ENCODE measurements around the gene GLP1R. TPM values are rescaled to one million over a fixed set of nuclear protein-coding genes. Genes with fewer than 3 reads are reported as not detected.

GLP1R gene
- total RNA-seq, 1 experiment from 2014 or later, result not detected

DNA sequence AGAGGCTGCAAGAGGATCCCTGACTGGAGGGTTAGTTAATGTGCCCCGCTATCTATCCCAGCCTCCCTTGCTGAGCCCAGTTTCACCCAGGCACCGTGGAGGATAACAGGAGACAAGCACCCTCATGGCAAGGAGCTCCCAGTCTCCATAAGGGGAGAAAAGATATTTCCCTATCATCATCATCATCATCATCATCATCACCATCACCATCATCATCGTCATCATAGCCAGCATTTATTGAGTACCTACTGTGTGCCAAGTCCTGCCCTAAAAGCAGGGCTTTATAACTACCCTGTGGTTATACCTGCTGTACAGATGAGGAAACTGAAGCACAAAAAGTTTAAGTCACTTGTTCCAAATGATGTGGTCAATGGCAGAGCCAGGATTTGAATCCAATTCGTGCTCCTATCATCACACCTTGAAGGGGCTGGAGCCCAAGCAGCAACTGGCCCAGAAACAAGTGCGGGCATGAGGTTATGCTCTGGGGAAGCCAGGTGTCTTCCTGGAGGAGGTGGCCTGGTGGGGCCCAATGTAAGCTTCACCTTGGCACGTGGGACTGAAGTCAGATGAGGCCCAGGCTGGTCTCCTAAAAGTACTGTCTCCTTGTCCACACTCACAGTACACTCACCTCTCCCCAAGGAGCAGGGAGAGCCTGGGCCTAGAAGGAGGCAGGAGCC lies 10.0 kb downstream of the GLP1R start:
- peaks cover 16% of the 10 kb centered on the region for H3K27me3 ChIP-seq (ENCODE audit: insufficient read depth, low read length)
- TF ChIP-seq ELF1 (IDR thresholded peaks at IDR 0.05; ENCODE audit: borderline replicate concordance, low read depth) (no peak), POLR2AphosphoS5 (IDR thresholded peaks at IDR 0.05; ENCODE audit: low read depth, low read length) (no peak), YY1 (IDR thresholded peaks at IDR 0.05; ENCODE audit: extremely low read depth, insufficient replicate concordance, low read depth, low read length) (no peak), ATF3 (IDR thresholded peaks at IDR 0.05) (no peak), CEBPB (IDR thresholded peaks at IDR 0.05; ENCODE audit: low read depth) (no peak), FOSL1 (IDR thresholded peaks at IDR 0.05; ENCODE audit: low read depth) (no peak), SP1 (IDR thresholded peaks at IDR 0.05; ENCODE audit: low read depth) (no peak), RAD21 (IDR thresholded peaks at IDR 0.05; ENCODE audit: low read depth) (no peak), ZNF274 (IDR thresholded peaks at IDR 0.05; ENCODE audit: low read depth, low read length) (no peak), CTCF (IDR thresholded peaks at IDR 0.05 in 2 of 3, conservative IDR thresholded peaks at IDR 0.05 in 1 of 3; ENCODE audit: borderline replicate concordance in 1 of 3, insufficient read depth in 1 of 3, low read depth in 2 of 3, low read length in 2 of 3) (no peak), ZFX (IDR thresholded peaks at IDR 0.05) (no peak), JUND (IDR thresholded peaks at IDR 0.05) (no peak), EZH2phosphoT487 (IDR thresholded peaks at IDR 0.05; ENCODE audit: borderline replicate concordance) (no peak), POLR2A (IDR thresholded peaks at IDR 0.05; ENCODE audit: borderline replicate concordance, extremely low read depth, insufficient read depth, insufficient read length) (no peak), SIN3A (IDR thresholded peaks at IDR 0.05; ENCODE audit: low read depth) (no peak), CBX3 (IDR thresholded peaks at IDR 0.05; ENCODE audit: low read depth) (no peak), ZBTB33 (IDR thresholded peaks at IDR 0.05; ENCODE audit: extremely low read depth, insufficient replicate concordance, low read length) (no peak)
- TF ChIP-seq, protein P1, sequence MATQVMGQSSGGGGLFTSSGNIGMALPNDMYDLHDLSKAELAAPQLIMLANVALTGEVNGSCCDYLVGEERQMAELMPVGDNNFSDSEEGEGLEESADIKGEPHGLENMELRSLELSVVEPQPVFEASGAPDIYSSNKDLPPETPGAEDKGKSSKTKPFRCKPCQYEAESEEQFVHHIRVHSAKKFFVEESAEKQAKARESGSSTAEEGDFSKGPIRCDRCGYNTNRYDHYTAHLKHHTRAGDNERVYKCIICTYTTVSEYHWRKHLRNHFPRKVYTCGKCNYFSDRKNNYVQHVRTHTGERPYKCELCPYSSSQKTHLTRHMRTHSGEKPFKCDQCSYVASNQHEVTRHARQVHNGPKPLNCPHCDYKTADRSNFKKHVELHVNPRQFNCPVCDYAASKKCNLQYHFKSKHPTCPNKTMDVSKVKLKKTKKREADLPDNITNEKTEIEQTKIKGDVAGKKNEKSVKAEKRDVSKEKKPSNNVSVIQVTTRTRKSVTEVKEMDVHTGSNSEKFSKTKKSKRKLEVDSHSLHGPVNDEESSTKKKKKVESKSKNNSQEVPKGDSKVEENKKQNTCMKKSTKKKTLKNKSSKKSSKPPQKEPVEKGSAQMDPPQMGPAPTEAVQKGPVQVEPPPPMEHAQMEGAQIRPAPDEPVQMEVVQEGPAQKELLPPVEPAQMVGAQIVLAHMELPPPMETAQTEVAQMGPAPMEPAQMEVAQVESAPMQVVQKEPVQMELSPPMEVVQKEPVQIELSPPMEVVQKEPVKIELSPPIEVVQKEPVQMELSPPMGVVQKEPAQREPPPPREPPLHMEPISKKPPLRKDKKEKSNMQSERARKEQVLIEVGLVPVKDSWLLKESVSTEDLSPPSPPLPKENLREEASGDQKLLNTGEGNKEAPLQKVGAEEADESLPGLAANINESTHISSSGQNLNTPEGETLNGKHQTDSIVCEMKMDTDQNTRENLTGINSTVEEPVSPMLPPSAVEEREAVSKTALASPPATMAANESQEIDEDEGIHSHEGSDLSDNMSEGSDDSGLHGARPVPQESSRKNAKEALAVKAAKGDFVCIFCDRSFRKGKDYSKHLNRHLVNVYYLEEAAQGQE (IDR thresholded peaks at IDR 0.05; ENCODE audit: low read depth), result no peak
- DNase-seq (ENCODE audit: low read depth, low spot score), result no peak
- POLR2A ChIA-PET, result no interaction called here
- H3K27ac ChIP-seq (ENCODE audit: low read depth, low read length), result no peak overlapping the region
- H3K9me3 ChIP-seq (ENCODE audit: control insufficient read depth in 1 of 2, insufficient read depth in 1 of 2, low read depth in 1 of 2, low read length in 2 of 2), result no peaks in the 10 kb centered on the region
- RAD21 ChIA-PET (ENCODE audit: low non-redundant PET in 1 of 2, low total read pairs in 2 of 2, uncharacterized antibody in 2 of 2, unreplicated experiment in 2 of 2), result no interaction called here
- no peaks in the 10 kb centered on the region for H4K20me1 ChIP-seq (ENCODE audit: insufficient read depth)
- H3K79me2 ChIP-seq (ENCODE audit: insufficient read depth, low read length), result no peaks in the 10 kb centered on the region
- no peak overlapping the region for H3K9ac ChIP-seq (ENCODE audit: low read length)
- H3K9me2 ChIP-seq (ENCODE audit: insufficient read depth), result no peaks in the 10 kb centered on the region
- intact Hi-C loops (cut with micrococcal nuclease), result no loop called here
- H3K36me3 ChIP-seq (ENCODE audit: control insufficient read depth in 1 of 2, insufficient read depth in 2 of 2, low read length in 2 of 2), result no peaks in the 10 kb centered on the region
- no peak overlapping the region for H3K4me2 ChIP-seq (ENCODE audit: low read length)
- no peak for ATAC-seq
- BruUV-seq (replicated peaks), result no TSS peak
- H3K4me3 ChIP-seq (replicated peaks in 1 of 2; ENCODE audit: low read depth in 1 of 2, low read length in 2 of 2), result no peak overlapping the region
- no peaks in the 10 kb centered on the region for H3K4me1 ChIP-seq (ENCODE audit: control insufficient read depth in 1 of 2, insufficient read depth in 2 of 2, low read length in 2 of 2)
- no peak overlapping the region for H2AFZ ChIP-seq (ENCODE audit: low read depth, low read length, poor library complexity, severe bottlenecking)
- CTCF ChIA-PET, result no interaction called here
